ENCODE data around the gene RAD21L1.

RAD21L1 gene

GRCh38 chr20:1302685-1303541, 77.1 kb downstream of the RAD21L1 start:
- Histone ChIP-seq H3K27me3 (ENCODE audit: low read length) (no peaks in the 10 kb centered on the region), H3K27ac (ENCODE audit: low read depth, low read length) (no peak overlapping the region), H3K4me2 (ENCODE audit: low read depth, low read length, poor library complexity, severe bottlenecking) (no peak overlapping the region), H2AFZ (ENCODE audit: low read depth, low read length, severe bottlenecking) (no peak overlapping the region), H3K9me2 (replicated peaks; ENCODE audit: insufficient read depth, low read length) (no peaks in the 10 kb centered on the region), H3K4me3 (ENCODE audit: insufficient read depth, low read length, poor library complexity, severe bottlenecking) (no peak overlapping the region), H3F3A (ENCODE audit: insufficient read depth) (no peaks in the 10 kb centered on the region), H4K20me1 (ENCODE audit: low read depth, low read length) (no peaks in the 10 kb centered on the region), H3K79me2 (ENCODE audit: insufficient read depth, low read length) (no peaks in the 10 kb centered on the region), H3K9me3 (ENCODE audit: insufficient read depth, low read length) (no peaks in the 10 kb centered on the region), H3K9ac (ENCODE audit: low read length) (no peak overlapping the region), H3K36me3 (ENCODE audit: low read length) (no peaks in the 10 kb centered on the region)
- TF ChIP-seq CTCF (IDR thresholded peaks at IDR 0.05; ENCODE audit: insufficient read depth, low read length, poor library complexity, severe bottlenecking) = no peak

GRCh38 chr20:1304710-1305515, 79.1 kb downstream of the RAD21L1 start:
- no peaks in the 10 kb centered on the region for H4K20me1 ChIP-seq (ENCODE audit: low read depth, low read length)
- no peaks in the 10 kb centered on the region for H3K79me2 ChIP-seq (ENCODE audit: insufficient read depth, low read length)
- no peak overlapping the region for H3K4me2 ChIP-seq (ENCODE audit: low read depth, low read length, poor library complexity, severe bottlenecking)

More at GRCh38 chr20:1304710-1305515, 79.1 kb downstream of the RAD21L1 start:
- Histone ChIP-seq H3K27me3 (ENCODE audit: low read length) (no peaks in the 10 kb centered on the region), H3K36me3 (ENCODE audit: low read length) (no peaks in the 10 kb centered on the region), H3K27ac (ENCODE audit: low read depth, low read length) (no peak overlapping the region), H2AFZ (ENCODE audit: low read depth, low read length, severe bottlenecking) (no peak overlapping the region), H3K4me3 (ENCODE audit: insufficient read depth, low read length, poor library complexity, severe bottlenecking) (no peak overlapping the region), H3K9ac (ENCODE audit: low read length) (no peak overlapping the region), H3F3A (ENCODE audit: insufficient read depth) (no peaks in the 10 kb centered on the region), H3K9me2 (replicated peaks; ENCODE audit: insufficient read depth, low read length) (no peaks in the 10 kb centered on the region), H3K9me3 (ENCODE audit: insufficient read depth, low read length) (no peaks in the 10 kb centered on the region)
- TF ChIP-seq EZH2phosphoT487 (conservative IDR thresholded peaks at IDR 0.05; ENCODE audit: low read length) (no peak), CTCF (IDR thresholded peaks at IDR 0.05; ENCODE audit: insufficient read depth, low read length, poor library complexity, severe bottlenecking) (no peak)
